Central memory CD8-positive, alpha-beta T cell (primary cell): ENCODE data around the gene GOLGA3.
"Not testable (repeated sequence)": the region's sequence is repeated elsewhere in the genome, so short reads cannot be mapped to it uniquely, and the experiment has no call there.

Experiments used
- ATAC-seq: fragments of 150-1000 bp; cut with Tn5 transposase; replicated peaks from 2 replicates; pipeline ENCODE4 v1.10.0; 2022; ENCODE audit warnings: mild to moderate bottlenecking, moderate FRiP score, moderate number of reproducible peaks; ENCODE audit not compliant: poor library complexity, severe bottlenecking; ENCODE audit errors: extremely low read depth
- DNase-seq, 2 donors: peaks; one replicate each; pipeline ENCODE4 v3.0.0; 2021; ENCODE audit warnings: low spot score in 2 of 2
- H3K27ac Mint-ChIP-seq: one replicate; pipeline ENCODE4 v1.8.0; 2022; ENCODE audit warnings: low read depth, mild to moderate bottlenecking, moderate library complexity, mixed read lengths
- H3K27me3 Mint-ChIP-seq: one replicate; pipeline ENCODE4 v1.8.0; 2022; ENCODE audit warnings: mixed read lengths
- H3K36me3 Mint-ChIP-seq: one replicate; pipeline ENCODE4 v1.8.0; 2022; ENCODE audit warnings: mild to moderate bottlenecking, moderate library complexity, mixed read lengths; ENCODE audit not compliant: insufficient read depth
- H3K4me1 Mint-ChIP-seq: one replicate; pipeline ENCODE4 v1.8.0; 2022; ENCODE audit warnings: mixed read lengths
- H3K4me3 Mint-ChIP-seq: one replicate; pipeline ENCODE4 v1.8.0; 2022; ENCODE audit warnings: mild to moderate bottlenecking, moderate library complexity, mixed read lengths
- H3K9me3 Mint-ChIP-seq: one replicate; pipeline ENCODE4 v1.8.0; 2022; ENCODE audit warnings: mixed read lengths

GOLGA3 gene, protein sequence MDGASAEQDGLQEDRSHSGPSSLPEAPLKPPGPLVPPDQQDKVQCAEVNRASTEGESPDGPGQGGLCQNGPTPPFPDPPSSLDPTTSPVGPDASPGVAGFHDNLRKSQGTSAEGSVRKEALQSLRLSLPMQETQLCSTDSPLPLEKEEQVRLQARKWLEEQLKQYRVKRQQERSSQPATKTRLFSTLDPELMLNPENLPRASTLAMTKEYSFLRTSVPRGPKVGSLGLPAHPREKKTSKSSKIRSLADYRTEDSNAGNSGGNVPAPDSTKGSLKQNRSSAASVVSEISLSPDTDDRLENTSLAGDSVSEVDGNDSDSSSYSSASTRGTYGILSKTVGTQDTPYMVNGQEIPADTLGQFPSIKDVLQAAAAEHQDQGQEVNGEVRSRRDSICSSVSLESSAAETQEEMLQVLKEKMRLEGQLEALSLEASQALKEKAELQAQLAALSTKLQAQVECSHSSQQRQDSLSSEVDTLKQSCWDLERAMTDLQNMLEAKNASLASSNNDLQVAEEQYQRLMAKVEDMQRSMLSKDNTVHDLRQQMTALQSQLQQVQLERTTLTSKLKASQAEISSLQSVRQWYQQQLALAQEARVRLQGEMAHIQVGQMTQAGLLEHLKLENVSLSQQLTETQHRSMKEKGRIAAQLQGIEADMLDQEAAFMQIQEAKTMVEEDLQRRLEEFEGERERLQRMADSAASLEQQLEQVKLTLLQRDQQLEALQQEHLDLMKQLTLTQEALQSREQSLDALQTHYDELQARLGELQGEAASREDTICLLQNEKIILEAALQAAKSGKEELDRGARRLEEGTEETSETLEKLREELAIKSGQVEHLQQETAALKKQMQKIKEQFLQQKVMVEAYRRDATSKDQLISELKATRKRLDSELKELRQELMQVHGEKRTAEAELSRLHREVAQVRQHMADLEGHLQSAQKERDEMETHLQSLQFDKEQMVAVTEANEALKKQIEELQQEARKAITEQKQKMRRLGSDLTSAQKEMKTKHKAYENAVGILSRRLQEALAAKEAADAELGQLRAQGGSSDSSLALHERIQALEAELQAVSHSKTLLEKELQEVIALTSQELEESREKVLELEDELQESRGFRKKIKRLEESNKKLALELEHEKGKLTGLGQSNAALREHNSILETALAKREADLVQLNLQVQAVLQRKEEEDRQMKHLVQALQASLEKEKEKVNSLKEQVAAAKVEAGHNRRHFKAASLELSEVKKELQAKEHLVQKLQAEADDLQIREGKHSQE (N-terminal part only)

DNA sequence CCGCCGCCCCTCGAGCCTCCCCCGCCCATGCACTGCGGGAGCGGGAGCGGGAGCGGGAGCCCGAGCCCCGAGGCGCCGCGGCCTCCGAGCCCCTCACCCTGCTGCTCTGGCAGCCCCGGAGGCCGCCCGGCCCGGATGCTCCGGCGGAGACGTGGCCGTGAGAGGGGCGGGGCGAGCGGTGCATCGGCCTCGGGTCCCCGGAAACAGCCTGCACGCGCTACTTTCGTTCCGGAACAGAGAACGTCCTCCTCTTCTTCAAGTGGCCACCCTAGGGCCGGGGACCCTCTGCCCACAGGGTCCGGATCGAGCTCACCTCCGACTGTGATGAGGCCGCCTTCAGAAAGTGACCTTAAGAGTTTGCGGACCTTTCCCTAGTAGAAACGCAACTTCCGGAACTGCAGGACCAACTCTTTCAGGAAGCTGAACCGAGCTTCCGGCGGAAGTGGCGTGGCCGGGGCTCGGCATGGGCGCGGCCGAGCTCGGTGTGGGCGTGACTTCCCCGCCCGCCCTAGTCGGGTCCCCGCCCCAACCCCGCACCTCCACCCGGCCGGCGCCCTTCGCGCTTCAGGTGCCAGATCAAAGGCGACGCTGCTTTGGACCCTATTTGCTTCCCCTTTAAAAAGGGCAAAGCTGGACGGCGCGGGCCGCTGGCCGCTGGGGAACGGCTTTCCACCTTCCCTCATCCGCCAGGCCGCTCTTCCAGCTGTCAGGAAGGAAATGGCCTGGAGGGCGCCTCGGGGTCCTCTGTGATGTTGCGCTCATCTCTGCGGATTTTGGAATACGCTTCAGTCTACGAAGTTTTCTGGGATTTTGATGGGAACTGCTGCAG lies at the start of gene GOLGA3:
GOLGA3 (minus strand) TSS at position 164 of the 829 bp plus-strand sequence. CDS start 6,741 bp downstream, outside the sequence.
- no peaks in the 10 kb centered on the region for H3K9me3 Mint-ChIP-seq
- DNase-seq (peak; percentile 90 to 91), ATAC-seq (peak; percentile 96)
- H3K4me3 Mint-ChIP-seq, result peak within 1 kb of the TSS; percentile 97
- no peaks in the 10 kb centered on the region for H3K27me3 Mint-ChIP-seq
- peaks cover 37% of the 10 kb centered on the region for H3K4me1 Mint-ChIP-seq
- H3K36me3 Mint-ChIP-seq, result peaks cover 34% of the 10 kb centered on the region
- peak within 1 kb of the TSS; percentile 99 for H3K27ac Mint-ChIP-seq

DNA sequence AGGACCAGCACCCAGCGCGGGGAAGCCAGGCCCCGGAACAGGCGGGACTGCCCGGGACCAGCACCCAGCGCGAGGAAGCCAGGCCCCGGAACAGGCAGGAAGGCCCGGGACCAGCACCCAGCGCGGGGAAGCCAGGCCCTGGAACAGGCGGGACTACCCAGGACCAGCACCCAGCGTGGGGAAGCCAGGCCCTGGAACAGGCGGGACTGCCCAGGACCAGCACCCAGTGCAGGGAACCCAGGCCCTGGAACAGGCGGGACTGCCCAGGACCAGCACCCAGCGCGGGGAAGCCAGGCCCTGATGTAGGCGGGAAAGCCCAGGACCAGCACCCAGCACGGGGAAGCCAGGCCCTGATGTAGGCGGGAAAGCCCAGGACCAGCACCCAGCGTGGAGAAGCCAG lies 46.0 kb upstream of the GOLGA3 start:
- not testable (repeated sequence) for DNase-seq, H3K9me3 Mint-ChIP-seq, H3K4me3 Mint-ChIP-seq, H3K27ac Mint-ChIP-seq, H3K27me3 Mint-ChIP-seq, ATAC-seq
- Mint-ChIP-seq H3K36me3 (peaks cover 54% of the 10 kb centered on the region), H3K4me1 (peaks cover 11% of the 10 kb centered on the region)

DNA sequence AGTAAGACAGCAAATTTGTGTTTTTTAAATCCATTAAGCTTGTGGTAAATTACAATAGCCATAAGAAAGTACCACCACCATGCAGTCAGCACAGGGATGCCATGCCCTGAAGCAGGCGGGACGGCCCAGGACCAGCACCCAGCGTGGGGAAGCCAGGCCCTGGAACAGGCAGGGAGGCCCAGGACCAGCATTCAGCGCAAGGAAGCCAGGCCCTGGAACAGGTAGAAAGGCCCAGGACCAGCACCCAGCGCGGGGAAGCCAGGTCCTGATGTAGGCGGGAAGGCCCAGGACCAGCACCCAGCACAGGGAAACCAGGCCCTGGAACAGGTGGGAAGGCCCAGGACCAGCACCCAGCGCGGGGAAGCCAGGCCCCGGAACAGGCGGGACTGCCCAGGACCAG lies 45.5 kb upstream of the GOLGA3 start:
- DNase-seq (no peak), ATAC-seq (no peak)
- Mint-ChIP-seq H3K4me1 (peaks cover 9% of the 10 kb centered on the region), H3K9me3 (no peaks in the 10 kb centered on the region), H3K27me3 (no peaks in the 10 kb centered on the region), H3K4me3 (no peak overlapping the region), H3K27ac (no peak overlapping the region), H3K36me3 (peaks cover 52% of the 10 kb centered on the region)

DNA sequence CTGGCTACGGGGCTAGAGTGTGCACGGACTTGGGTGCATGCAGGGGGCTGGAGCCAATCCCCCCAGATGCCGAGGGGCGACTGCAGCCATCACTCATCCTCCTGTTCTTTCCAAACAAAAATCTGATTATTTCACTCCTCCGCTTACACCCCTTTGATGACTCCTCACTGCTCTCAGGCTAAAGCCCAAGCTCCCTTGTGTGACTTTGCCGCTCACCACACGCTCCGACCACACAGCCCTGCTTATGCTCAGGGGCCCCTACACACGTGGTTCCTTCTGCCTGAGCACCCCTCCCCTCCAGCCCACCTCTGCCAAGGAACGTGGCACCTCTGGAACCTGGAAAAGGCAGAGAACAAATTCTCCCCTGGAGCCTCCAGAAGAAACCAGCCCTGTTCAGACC lies 45.1 kb upstream of the GOLGA3 start:
- H3K9me3 Mint-ChIP-seq, result no peaks in the 10 kb centered on the region
- H3K4me3 Mint-ChIP-seq, result no peak overlapping the region
- no peaks in the 10 kb centered on the region for H3K27me3 Mint-ChIP-seq
- peaks cover 50% of the 10 kb centered on the region for H3K36me3 Mint-ChIP-seq
- peaks cover 9% of the 10 kb centered on the region for H3K4me1 Mint-ChIP-seq
- no peak overlapping the region for H3K27ac Mint-ChIP-seq
- no peak for DNase-seq
- no peak for ATAC-seq

DNA sequence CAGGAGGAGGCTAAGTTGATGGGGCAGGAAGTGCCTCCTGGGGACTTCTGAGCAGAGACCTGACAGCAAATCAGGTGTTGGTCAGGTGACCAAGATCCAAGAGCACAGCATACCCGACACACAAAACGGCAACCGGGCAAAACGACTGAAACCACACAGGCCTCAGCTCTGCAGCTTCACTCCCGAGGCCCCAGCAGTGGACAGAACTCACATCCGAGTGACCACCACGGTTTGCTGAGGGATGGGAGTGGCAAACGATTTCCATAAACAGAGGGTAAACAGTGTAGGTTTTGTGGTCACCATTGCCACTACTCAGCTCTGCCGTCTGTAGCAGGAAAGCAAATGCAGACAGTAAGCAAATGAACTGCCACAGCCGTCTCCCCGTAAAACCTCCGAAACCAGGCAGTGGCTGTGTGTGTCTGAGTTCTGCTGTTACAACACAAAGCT lies 44.3 kb upstream of the GOLGA3 start:
- ATAC-seq (peak; percentile 75), DNase-seq (no peak)
- H3K27me3 Mint-ChIP-seq, result no peaks in the 10 kb centered on the region
- H3K27ac Mint-ChIP-seq, result peak overlapping the region; percentile 53
- H3K4me3 Mint-ChIP-seq, result peak overlapping the region; percentile 34
- peaks cover 9% of the 10 kb centered on the region for H3K4me1 Mint-ChIP-seq
- no peaks in the 10 kb centered on the region for H3K9me3 Mint-ChIP-seq
- peaks cover 52% of the 10 kb centered on the region for H3K36me3 Mint-ChIP-seq

DNA sequence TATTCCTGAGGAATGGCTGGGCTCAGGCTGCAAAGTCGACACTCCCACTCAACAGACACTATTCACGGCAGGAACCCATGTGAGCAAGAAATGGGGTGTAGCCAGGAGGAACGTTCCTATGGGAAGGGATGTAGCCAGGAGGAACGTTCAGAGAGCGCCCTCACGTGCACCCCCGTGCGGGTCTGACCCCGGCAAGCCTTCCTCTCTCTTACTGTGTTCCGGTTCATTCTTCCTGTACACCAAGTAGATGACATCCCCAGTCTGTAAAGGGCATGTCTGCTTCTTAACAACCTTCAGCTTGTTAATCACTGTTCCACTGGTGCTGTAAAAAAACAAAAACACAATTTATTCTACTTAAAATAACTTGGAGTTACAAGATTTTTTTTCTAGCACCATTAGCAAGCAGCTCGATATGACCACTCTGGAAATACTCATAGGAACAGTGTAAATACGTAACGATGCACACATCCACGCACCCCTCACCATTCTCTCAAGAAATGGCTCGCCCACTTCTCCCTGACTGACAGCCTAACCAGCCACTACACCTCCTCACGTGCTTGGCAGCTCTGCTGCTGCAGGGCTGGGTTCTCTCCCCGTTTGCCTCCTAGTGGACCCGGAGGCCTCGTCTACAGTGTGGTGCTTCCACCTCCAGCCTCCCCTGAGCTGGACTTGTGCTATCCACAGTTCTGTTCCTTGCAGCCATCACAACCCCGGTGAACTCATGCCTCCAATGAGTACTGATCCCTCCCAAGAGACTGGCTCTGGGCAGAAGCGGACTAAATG lies 43.6 kb upstream of the GOLGA3 start:
- DNase-seq, result no peak
- peaks cover 55% of the 10 kb centered on the region for H3K36me3 Mint-ChIP-seq
- peaks cover 10% of the 10 kb centered on the region for H3K4me1 Mint-ChIP-seq
- H3K27me3 Mint-ChIP-seq, result no peaks in the 10 kb centered on the region
- peak overlapping the region; percentile 53 for H3K27ac Mint-ChIP-seq
- no peaks in the 10 kb centered on the region for H3K9me3 Mint-ChIP-seq
- ATAC-seq, result no peak
- H3K4me3 Mint-ChIP-seq, result peak overlapping the region; percentile 34

DNA sequence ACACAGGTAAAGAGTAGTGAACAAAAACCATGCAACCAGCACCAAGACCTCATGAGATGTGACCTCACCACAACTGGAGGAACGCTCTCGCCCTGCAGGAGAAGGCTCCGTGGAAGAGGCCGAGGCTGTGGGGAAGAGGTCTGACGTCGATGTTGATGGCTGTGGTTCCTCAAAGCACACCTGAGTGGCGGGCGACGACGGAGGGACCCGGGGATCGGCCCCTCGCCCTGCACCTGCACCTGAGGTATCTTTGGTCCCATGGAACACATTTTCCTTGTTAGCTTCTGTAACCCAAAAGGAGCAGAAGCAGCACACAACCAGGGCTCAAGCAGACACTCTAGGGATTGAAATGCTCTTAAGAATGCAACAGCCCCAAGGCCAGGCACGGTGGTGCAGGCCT lies 40.9 kb upstream of the GOLGA3 start:
- Mint-ChIP-seq H3K36me3 (peaks cover 47% of the 10 kb centered on the region), H3K27ac (no peak overlapping the region), H3K9me3 (no peaks in the 10 kb centered on the region), H3K27me3 (no peaks in the 10 kb centered on the region), H3K4me3 (no peak overlapping the region), H3K4me1 (peaks cover 16% of the 10 kb centered on the region)
- DNase-seq (no peak), ATAC-seq (no peak)

DNA sequence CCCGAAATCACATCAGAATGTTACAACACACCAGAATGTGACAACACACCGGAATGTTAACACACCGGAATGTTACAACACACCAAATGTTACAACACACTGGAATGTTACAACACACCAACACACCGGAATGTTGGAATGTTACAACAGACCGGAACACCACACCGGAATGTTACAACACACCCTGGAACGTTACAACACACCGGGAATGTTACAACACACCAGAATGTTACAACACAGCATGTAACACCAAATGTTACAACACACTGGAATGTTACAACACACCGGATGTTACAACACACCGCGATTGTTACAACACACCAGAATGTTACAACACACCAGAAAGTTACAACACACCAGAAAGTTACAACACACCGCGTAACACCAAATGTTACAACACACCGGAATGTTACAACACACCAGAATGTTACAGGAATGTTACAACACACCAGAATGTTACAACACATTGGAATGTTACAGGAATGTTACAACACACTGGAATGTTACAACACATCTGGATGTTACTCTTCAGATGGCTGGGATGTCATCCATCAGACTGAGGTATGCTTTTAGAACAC lies 37.7 kb upstream of the GOLGA3 start:
- no peak for DNase-seq
- no peaks in the 10 kb centered on the region for H3K27me3 Mint-ChIP-seq
- H3K4me3 Mint-ChIP-seq, result no peak overlapping the region
- no peaks in the 10 kb centered on the region for H3K9me3 Mint-ChIP-seq
- peaks cover 7% of the 10 kb centered on the region for H3K4me1 Mint-ChIP-seq
- no peak for ATAC-seq
- H3K27ac Mint-ChIP-seq, result peak overlapping the region; percentile 24
- H3K36me3 Mint-ChIP-seq, result peaks cover 39% of the 10 kb centered on the region

DNA sequence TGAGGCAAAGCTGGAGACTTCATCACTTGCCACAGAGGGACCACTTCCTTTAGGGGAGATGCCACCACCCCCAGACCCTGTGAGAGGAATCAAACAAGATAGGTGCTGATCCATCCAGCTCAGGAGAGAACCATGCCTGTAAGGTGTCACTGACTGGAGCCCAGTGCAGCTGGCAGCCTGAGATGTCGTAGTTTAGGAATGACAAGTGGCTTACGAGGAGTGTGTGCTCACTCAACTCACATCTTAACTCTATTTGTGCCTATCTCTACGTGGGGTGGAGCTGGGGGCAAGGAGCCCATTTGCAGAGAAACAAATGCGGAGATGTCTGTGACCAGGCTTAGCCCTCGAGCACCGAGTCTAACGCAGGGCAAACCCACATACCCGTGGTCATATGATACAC lies 32.9 kb upstream of the GOLGA3 start:
- DNase-seq, result no peak
- no peaks in the 10 kb centered on the region for H3K9me3 Mint-ChIP-seq
- H3K36me3 Mint-ChIP-seq, result peaks cover 45% of the 10 kb centered on the region
- no peak overlapping the region for H3K4me3 Mint-ChIP-seq
- no peak for ATAC-seq
- no peak overlapping the region for H3K27ac Mint-ChIP-seq
- H3K4me1 Mint-ChIP-seq, result no peaks in the 10 kb centered on the region
- no peaks in the 10 kb centered on the region for H3K27me3 Mint-ChIP-seq

DNA sequence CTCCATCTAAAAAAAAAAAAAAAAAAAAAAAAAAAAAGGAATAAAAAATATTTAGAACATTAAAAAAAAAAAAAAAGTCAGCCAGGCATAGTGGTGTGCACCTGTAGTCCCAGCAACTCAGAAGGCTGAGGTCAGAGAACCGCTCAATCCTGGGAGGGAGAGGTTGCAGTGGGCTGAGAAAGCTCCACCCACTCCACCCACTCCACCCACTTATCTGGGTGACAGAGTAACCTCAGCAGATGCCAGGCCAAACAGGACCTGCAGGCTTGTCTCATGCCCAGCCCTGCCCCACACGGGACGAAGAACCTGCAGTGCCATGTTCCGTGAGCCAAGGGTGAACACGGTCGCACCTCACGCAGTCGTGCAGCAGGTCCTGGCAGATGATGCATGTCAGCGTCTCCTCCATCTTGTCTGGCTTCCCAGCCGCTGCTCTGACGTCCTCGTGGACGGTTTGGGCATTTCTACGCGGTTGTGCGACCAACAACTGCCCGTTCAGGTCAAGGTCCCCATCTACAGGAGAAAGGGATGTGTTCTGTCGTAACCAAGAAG lies 30.1 kb upstream of the GOLGA3 start:
- Mint-ChIP-seq H3K4me1 (no peaks in the 10 kb centered on the region), H3K27ac (no peak overlapping the region), H3K36me3 (peaks cover 63% of the 10 kb centered on the region), H3K4me3 (no peak overlapping the region), H3K27me3 (no peaks in the 10 kb centered on the region), H3K9me3 (no peaks in the 10 kb centered on the region)
- ATAC-seq, result no peak
- no peak for DNase-seq

DNA sequence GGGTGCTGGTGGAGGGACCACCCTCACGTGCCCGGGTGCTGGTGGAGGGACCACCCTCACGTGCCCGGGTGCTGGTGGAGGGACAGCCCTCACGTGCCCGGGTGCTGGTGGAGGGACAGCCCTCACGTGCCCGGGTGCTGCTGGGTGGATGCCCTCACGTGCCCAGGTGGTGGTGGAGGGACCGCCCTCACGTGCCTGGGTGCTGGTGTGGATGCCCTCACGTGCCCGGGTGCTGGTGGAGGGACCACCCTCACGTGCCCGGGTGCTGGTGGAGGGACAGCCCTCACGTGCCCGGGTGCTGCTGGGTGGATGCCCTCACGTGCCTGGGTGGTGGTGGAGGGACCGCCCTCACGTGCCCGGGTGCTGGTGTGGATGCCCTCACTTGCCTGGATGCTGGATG lies 28.4 kb upstream of the GOLGA3 start:
- not testable (repeated sequence) for H3K4me3 Mint-ChIP-seq, DNase-seq, H3K27me3 Mint-ChIP-seq, H3K9me3 Mint-ChIP-seq, H3K4me1 Mint-ChIP-seq, H3K27ac Mint-ChIP-seq, ATAC-seq
- H3K36me3 Mint-ChIP-seq, result peaks cover 73% of the 10 kb centered on the region
